RWPE1 (cell line): ENCODE results near the gene GSDME.
A peak's percentile ranks its signal among the peaks of the same experiment; 100 is the strongest.

Source experiments
- CTCF ChIA-PET: fragments of 350-600 bp; sonication (Branson Sonifier 250); formaldehyde crosslinking; extraction: SDS; loops from one replicate; lab custom pipeline; 2021; lab: Yijun Ruan, JAX
- POLR2A ChIA-PET: fragments of 400-600 bp; formaldehyde crosslinking; extraction: SDS; loops from one replicate; lab custom pipeline; 2020; ENCODE audit warnings: antibody characterized with exemption; ENCODE audit not compliant: low non-redundant PET; lab: Yijun Ruan, JAX
- DNase-seq: peaks from one replicate; pipeline ENCODE4 v3.0.0; 2012; ENCODE audit warnings: low spot score
- H3K27ac ChIP-seq: fragments of 450-650 bp; 2 replicates; pipeline ENCODE4 v1.5.1; 2017
- CTCF ChIP-seq: fragments of 450-650 bp; conservative IDR thresholded peaks from 2 replicates; pipeline ENCODE4 v1.5.1; 2017; ENCODE audit warnings: low read depth, mild to moderate bottlenecking

The GSDME gene

GRCh38 chr7:24757353-24758275 is at the start of gene GSDME:
GSDME (minus strand) TSS chr7:24757464; CDS start chr7:24749774, 7,690 bp downstream.
- TF ChIP-seq CTCF = 0 out of 2 replicates have a peak, but pooled peaks have one; percentile 6
- POLR2A ChIA-PET = no interaction called here
- DNase-seq = peak; percentile 74
- CTCF ChIA-PET = interaction anchor here (0.7 to 1.2 kb wide), 3 partner anchors 222 to 337 kb away, joined by 3 to 5 read pairs (median 3); partner anchors contain the start of gene OSBPL3
- H3K27ac ChIP-seq = peak within 1 kb of the TSS; percentile 97

GRCh38 chr7:24802300-24802699 is 45.0 kb upstream of the GSDME start:
- ChIA-PET POLR2A (no interaction called here), CTCF (no interaction called here)
- TF ChIP-seq CTCF = no peak
- no peak for DNase-seq
- H3K27ac ChIP-seq = no peak overlapping the region

GRCh38 chr7:24801883-24802282 is 44.6 kb upstream of the GSDME start:
- no peak overlapping the region for H3K27ac ChIP-seq
- ChIA-PET CTCF (interaction anchor here (0.9 kb wide), 1 partner anchor 178 kb away, joined by 5 read pairs; the partner anchor contains the start of gene OSBPL3), POLR2A (no interaction called here)
- TF ChIP-seq CTCF = no peak
- DNase-seq = no peak

GRCh38 chr7:24800667-24801066 is 43.4 kb upstream of the GSDME start:
- POLR2A ChIA-PET = no interaction called here
- DNase-seq = no peak
- no peak for TF ChIP-seq CTCF
- no peak overlapping the region for H3K27ac ChIP-seq
- CTCF ChIA-PET = interaction anchor here (0.9 to 2.0 kb wide), 2 partner anchors 12 to 179 kb away, joined by 5 to 10 read pairs; partner anchors contain the start of gene OSBPL3

- ChIA-PET CTCF (interaction anchor here (2.0 kb wide), 1 partner anchor 12 kb away, joined by 10 read pairs; no protein-coding TSS in a partner anchor), POLR2A (no interaction called here)
Observed at GRCh38 chr7:24800073-24800472, 42.8 kb upstream of the GSDME start.

More at GRCh38 chr7:24800073-24800472, 42.8 kb upstream of the GSDME start:
- DNase-seq = no peak
- no peak for TF ChIP-seq CTCF
- no peak overlapping the region for H3K27ac ChIP-seq
